ENCODE results near the gene KCNK4. TPM values are rescaled to one million over a fixed set of nuclear protein-coding genes. Genes with fewer than 3 reads are reported as not detected.
A peak's percentile ranks its signal among the peaks of the same experiment; 100 is the strongest.

Gene KCNK4
- total RNA-seq, 1 experiment from 2014 or later: 0.28 TPM

GRCh38 chr11:64253043-64253442, 38.1 kb upstream of the KCNK4 start:
- peak overlapping the region; percentile 19 for H3K4me2 ChIP-seq (ENCODE audit: insufficient read depth, insufficient read length, low read length)
- H2AFZ ChIP-seq (ENCODE audit: low read length): no peak overlapping the region
- DNase-seq: no peak
- no peak overlapping the region for H2AK5ac ChIP-seq (ENCODE audit: insufficient read length, low read length)
- H3K56ac ChIP-seq (ENCODE audit: insufficient read length, low read depth, low read length): no peak overlapping the region
- H3K4ac ChIP-seq (ENCODE audit: low read depth, low read length): no peak overlapping the region
- peaks cover 9% of the 10 kb centered on the region; the same call in 1 of the 2 replicates for H3K4me1 ChIP-seq (ENCODE audit: insufficient read depth, low read length)
- H3K23ac ChIP-seq (ENCODE audit: insufficient read length, low read depth, low read length): no peak overlapping the region
- no peak overlapping the region for H3K14ac ChIP-seq (ENCODE audit: insufficient read depth, low read length)
- H3K4me1 Mint-ChIP-seq: peaks cover 30 to 40% of the 10 kb centered on the region in 2 experiments
- H4K8ac ChIP-seq (replicated peaks; ENCODE audit: insufficient read length, low read depth, low read length): no peak overlapping the region
- no peaks in the 10 kb centered on the region; the same call in 1 of the 2 replicates for H3K79me2 ChIP-seq (ENCODE audit: insufficient read depth, low read length)
- H3K27ac ChIP-seq (ENCODE audit: insufficient read length, low read depth, low read length): no peak overlapping the region
- H3K9ac ChIP-seq (ENCODE audit: extremely low read depth, insufficient read length, low read length): no peak overlapping the region
- no peak overlapping the region for H3T11ph ChIP-seq (ENCODE audit: low read length)
- H3K4me3 Mint-ChIP-seq: peak overlapping the region; percentile 85 to 98
- peaks cover 16% of the 10 kb centered on the region for H3K23me2 ChIP-seq (ENCODE audit: insufficient read length, low read depth, low read length, poor library complexity, severe bottlenecking)
- H2BK15ac ChIP-seq (ENCODE audit: low read depth, low read length): no peak overlapping the region
- H3K27me3 Mint-ChIP-seq (ENCODE audit: low read depth): no peaks in the 10 kb centered on the region
- no CpG with 5 or more reads among the region's 8 CpGs for WGBS (ENCODE audit: extremely low coverage, insufficient read length, low lambda C conversion rate)
- peaks cover 20 to 39% (median 32%) of the 10 kb centered on the region in 3 experiments; a peak in 6 of 7 replicates for H3K36me3 Mint-ChIP-seq (ENCODE audit: insufficient read depth in 1 of 3, low read depth in 3 of 3)
- H4K91ac ChIP-seq (ENCODE audit: insufficient read length, low read depth, low read length): no peak overlapping the region
- no peak overlapping the region for H2BK20ac ChIP-seq (ENCODE audit: low read depth, low read length, poor library complexity, severe bottlenecking)
- H3K79me1 ChIP-seq (ENCODE audit: insufficient read depth, low read depth, low read length, poor library complexity, severe bottlenecking): peaks cover 3% of the 10 kb centered on the region
- H2BK120ac ChIP-seq (ENCODE audit: low read depth, low read length, poor library complexity, severe bottlenecking): no peak overlapping the region
- no peaks in the 10 kb centered on the region for H3K9me3 ChIP-seq (ENCODE audit: control insufficient read depth, low read depth, low read length)
- H3K27ac Mint-ChIP-seq: no peak overlapping the region
- no peak for TF ChIP-seq CTCF (conservative IDR thresholded peaks at IDR 0.05)
- no peaks in the 10 kb centered on the region for H3K9me3 Mint-ChIP-seq
- no peaks in the 10 kb centered on the region for H4K20me1 ChIP-seq (ENCODE audit: control insufficient read depth, insufficient read depth, insufficient read length)
- no peak overlapping the region for H3K18ac ChIP-seq (ENCODE audit: insufficient read length, low read depth, low read length)
- no peak overlapping the region for H2BK5ac ChIP-seq (ENCODE audit: insufficient read length, low read length)
- H2BK12ac ChIP-seq (ENCODE audit: insufficient read length, low read depth, low read length): no peak overlapping the region
- no peak overlapping the region for H4K5ac ChIP-seq (ENCODE audit: insufficient read length, low read depth, low read length)
- H3K27me3 ChIP-seq (ENCODE audit: insufficient read depth, low read length): no peaks in the 10 kb centered on the region

Data from H9 (cell line).